ENCODE measurements around the gene RBM33.

- TF ChIP-seq L3MBTL2 (conservative IDR thresholded peaks at IDR 0.05) (no peak), LEF1 (IDR thresholded peaks at IDR 0.05; ENCODE audit: borderline replicate concordance) (no peak), SUZ12 (IDR thresholded peaks at IDR 0.05) (no peak), ELF4 (IDR thresholded peaks at IDR 0.05) (no peak)
Observed at GRCh38 chr7:155609185-155609584, 35.3 kb upstream of the RBM33 start.
